Breast epithelium (tissue), 3 donors: ENCODE data around the gene EFCAB14.

ENCODE experiments used
- CTCF ChIP-seq, 3 donors: fragments of 450-650 bp; IDR thresholded peaks; one replicate each; pipeline ENCODE4 v1.5.1; 2016 to 2017; ENCODE audit warnings: antibody characterized with exemption in 3 of 3, mild to moderate bottlenecking in 3 of 3, moderate library complexity in 3 of 3
- POLR2A ChIP-seq: fragments of 450-650 bp; IDR thresholded peaks from one replicate; pipeline ENCODE4 v1.6.1; 2016; ENCODE audit warnings: antibody characterized with exemption, mild to moderate bottlenecking, moderate library complexity
- POLR2AphosphoS5 ChIP-seq, 3 donors: sonication (generic); formaldehyde crosslinking; IDR thresholded peaks; one replicate each; pipeline ENCODE4 v1.6.1; 2017; ENCODE audit warnings: antibody characterized with exemption in 3 of 3

DNA sequence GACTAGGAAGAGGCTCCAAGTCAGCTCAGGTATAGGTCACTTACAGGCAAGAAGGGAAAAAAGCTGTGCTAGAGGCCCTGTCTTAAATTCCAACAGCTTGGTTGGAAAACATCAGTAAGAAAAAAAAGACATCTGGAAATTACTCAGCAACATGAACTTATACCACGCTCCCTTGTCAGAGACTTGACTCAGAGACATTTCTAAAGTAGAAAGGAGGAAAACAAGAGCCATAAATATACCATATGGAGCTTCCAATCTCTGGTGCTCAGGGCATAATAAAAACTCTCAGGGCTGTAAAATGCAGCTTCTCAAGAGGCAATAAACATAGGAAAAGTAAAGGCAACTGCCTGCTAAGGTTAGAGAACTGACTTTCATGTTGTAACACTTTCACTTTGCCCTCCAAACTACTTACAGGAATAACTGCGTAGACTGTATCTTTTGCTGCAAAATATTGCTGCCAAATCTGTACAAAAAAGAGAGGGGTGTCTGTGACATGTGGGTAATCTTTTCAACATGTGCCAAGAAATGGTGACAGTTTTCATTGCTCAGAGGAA is 65.4 kb downstream of the EFCAB14 start:
- TF ChIP-seq CTCF (IDR thresholded peaks at IDR 0.05) = no peak
- TF ChIP-seq POLR2A = no peak
- no peak for TF ChIP-seq POLR2AphosphoS5 (IDR thresholded peaks at IDR 0.05)
